Left hindlimb (tissue), 1 donor: ENCODE results near the gene GULP1.
"Not testable (repeated sequence)": the region's sequence is repeated elsewhere in the genome, so short reads cannot be mapped to it uniquely, and the experiment has no call there.

Experiments used
- DNase-seq: peaks from one replicate; pipeline ENCODE4 v3.0.0-alpha.2; 2018

The GULP1 gene

GRCh38 chr2:188291617-188292347 lies at the start of gene GULP1:
TSS of gene GULP1 (plus strand) at chr2:188291874. CDS start at chr2:188477703, 185,829 bp downstream.
- DNase-seq, result peak; percentile 88

DNA sequence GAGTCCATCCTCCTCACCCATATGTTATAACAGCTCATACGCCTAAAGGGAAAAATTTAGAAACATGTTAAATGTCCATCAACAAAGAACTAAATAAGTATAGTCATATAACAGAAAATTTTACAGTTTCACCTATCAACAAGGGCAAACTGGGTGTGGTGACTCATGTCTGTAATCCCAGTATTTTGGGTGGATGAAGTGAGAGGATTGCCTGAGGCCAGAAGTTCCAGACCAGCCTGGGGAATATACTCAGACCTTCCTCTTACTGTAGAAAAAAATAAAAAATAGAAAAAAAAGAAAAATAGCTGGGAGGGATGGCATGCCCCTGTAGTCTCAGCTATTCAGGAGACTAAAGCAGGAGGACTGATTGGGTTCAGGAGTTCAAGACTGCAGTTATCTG lies 48.3 kb upstream of the GULP1 start:
- DNase-seq, result no peak

DNA sequence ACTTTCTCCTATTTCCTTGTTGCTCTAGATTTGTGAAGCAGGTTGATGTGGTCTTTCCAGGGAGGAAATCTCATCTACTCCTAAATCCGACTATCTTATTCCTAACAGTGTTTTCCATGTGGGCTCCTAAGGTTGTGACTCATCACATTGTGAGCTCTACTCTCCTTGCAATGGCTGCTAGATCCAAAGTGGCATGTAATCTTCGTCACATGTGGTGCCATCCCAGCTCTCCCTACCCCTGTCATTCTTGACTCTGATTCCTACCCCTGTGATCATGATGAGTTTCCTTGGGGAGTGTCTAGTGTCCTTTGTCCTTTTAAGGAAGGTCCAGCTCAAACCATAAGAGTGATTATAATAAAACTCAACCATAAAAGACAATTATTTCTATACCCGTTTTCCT lies 47.3 kb upstream of the GULP1 start:
- DNase-seq, result no peak

GRCh38 chr2:188245230-188245629 lies 46.4 kb upstream of the GULP1 start:
- no peak for DNase-seq

GRCh38 chr2:188248513-188248912 lies 43.2 kb upstream of the GULP1 start:
- DNase-seq, result no peak

GRCh38 chr2:188251034-188251433 lies 40.6 kb upstream of the GULP1 start:
- DNase-seq, result no peak

DNA sequence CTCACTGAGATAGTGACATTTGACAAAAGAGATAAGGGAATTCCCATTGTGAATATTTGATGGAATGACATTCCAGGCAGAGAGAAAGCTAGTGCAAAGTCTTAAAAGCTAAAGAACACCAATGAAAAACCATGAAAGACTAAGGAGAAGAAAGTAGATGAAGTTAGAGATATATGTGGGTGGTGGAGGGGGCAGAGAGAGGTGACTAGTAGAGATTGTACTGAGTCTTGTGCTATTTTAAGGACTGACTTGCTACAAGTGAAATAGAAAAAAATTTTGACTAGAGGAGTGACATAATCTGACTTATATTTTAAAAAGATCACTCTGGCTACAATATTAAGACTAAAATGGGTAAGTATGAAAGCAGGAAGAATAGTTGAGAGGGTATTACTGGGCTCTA lies 35.3 kb upstream of the GULP1 start:
- DNase-seq, result no peak

GRCh38 chr2:188265315-188265714 lies 26.4 kb upstream of the GULP1 start:
- DNase-seq, result no peak

DNA sequence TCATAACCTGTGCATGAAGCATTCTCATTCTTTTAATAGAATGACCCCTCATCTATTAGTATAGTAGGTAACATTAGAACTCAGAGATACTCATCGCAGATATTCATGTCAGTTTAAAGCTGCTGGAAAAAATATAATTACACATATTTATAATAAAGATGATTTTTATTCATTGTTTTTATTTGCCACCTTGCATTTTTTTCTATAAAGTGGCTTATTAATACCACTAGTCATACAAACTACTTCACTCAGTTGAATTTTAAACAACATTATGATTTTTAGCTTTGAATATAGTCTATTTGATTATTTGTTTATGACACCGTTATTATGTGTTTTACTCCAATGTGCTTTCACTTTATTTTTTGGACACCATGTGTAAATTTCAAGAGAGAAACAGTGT lies 23.9 kb upstream of the GULP1 start:
- no peak for DNase-seq

- DNase-seq, result no peak
These were observed 22.7 kb upstream of the GULP1 start for GRCh38 chr2:188269004-188269403.

- DNase-seq, result no peak
These were observed 19.6 kb upstream of the GULP1 start for GRCh38 chr2:188272121-188272520.

- DNase-seq, result no peak
These were observed 17.4 kb upstream of the GULP1 start for GRCh38 chr2:188274274-188274673.

DNA sequence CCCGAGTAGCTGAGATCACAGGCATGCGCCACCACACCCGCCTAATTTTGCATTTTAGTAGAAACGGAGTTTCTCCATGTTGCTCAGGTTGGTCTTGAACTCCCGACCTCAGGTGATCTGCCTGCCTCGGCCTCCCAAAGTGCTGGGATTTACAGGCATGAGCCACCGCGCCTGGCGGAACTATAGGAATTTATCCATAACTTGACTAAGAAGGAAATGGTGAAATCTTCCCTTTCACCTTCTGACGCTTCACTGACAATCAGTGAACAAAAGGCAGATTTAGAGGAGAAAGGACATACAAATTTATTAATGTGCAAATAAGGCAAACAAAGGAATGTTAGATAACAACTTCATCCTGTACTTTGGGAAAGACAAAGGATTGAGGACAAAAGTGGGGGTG lies 15.4 kb upstream of the GULP1 start:
- no peak for DNase-seq

- DNase-seq, result no peak
These were observed 13.9 kb upstream of the GULP1 start for GRCh38 chr2:188277786-188278185.

DNA sequence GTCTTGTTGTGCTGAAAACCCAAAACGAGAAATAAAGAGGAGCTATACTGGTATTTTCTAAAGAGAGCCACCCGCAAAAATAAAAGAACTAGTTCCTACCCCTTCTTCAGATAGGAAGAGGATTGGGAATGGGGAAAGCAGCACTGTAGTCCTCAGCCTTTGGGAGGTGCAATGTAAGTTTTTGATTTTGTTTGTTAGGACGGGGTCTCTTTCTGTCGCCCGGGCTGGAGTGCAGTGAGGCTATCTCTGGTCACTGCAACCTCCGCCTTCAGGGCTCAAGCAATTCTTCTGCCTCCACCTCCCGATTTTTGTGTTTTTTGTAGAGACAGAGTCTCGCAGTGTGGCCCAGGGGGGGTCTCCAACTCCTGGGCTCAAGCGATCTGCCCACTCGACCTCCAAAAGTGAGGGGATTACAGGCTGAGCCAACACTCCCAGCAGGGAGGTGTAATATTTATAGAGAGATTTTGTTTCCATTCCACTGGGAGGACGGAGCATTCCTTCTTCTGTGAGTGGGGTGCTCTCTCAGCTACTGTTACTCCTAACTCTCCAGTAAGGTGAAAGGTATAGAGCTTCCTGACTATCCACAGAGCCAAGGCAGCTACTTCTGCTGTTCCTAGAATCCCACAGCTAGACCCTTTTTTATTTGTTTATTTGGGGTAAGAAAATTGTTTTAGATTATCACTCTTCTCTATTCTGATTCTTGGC lies 13.1 kb upstream of the GULP1 start:
- no peak for DNase-seq

DNA sequence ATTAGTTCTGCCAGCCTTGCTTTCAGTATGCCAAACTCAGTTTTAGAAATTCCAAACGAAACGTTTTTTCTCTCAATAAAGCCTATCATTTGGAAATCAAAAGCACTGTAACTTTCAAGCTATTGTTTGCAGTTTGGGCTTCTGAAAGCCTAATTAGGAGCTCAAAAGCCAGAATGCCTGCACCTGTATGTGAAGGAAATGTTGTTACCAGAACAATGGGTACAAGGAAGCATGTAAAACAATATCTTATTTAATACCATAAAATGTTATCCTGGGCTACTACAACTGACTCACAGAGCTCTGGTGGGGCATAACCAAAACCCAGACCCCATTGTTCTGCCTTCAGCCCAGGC lies 12.6 kb upstream of the GULP1 start:
- no peak for DNase-seq

DNA sequence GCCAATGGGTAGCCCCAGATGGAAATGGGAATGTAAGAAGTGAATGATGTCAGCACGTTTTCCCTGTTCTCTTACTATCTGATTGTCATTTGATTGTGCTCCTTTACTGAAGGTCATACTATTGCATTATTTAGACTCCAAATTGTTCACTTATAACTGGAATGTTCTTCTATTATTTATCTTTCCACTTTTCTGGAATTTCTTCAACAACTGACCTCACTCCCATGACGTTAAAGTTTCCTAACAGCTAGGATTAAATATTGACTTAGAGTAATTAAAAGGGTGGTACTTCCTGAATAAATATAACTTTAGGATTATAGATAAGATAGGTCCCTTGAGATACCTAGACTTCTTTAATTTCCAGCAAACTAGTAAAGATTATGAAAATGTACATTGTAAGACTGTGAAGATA lies 10.9 kb upstream of the GULP1 start:
- no peak for DNase-seq

GRCh38 chr2:188282907-188283306 lies 8.8 kb upstream of the GULP1 start:
- DNase-seq, result no peak

GRCh38 chr2:188284251-188284650 lies 7.4 kb upstream of the GULP1 start:
- not testable (repeated sequence) for DNase-seq

GRCh38 chr2:188285049-188285448 lies 6.6 kb upstream of the GULP1 start:
- no peak for DNase-seq

DNA sequence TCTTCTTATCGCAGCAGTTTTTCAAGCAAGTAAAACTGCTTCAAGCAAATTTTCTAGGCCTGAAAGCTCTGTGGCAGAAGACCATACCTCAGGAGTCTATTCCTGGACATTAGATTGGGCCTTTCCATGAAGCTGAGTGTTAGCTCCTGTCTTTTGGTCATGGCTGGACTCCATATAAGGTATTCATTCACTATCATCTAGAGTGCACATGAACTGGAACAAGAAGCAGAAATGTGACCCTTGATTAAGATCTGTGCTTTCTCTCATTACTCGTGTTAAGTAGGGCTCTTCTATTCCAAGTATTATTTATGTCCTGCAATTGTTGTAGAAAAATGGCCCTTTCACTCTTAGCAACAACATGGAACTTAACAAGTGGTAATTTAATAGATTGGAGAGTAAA lies 5.9 kb upstream of the GULP1 start:
- DNase-seq, result no peak

DNA sequence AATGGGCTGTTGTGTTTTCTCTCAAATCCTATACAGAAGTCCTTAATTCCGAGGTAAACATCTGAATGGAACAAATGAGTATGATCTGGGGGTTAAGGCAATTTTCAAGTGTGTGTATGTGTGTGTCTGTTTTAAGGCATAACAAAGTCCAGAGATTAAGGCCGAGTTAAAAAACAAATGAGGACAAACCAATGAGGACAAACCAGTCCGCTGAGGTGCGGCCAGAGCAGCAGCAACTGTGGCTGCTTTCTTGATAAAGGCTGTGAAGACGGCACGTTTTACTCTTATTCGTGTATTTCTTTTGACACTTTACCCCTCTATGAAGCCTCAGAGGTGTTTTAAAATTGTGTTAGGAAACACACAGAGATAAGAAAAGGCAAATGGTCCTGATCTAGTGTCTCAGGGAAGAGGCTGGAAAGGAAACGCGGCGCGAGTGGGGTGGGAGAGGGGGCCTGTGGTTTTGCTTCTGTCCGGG lies 495 bp upstream of the GULP1 start:
- no peak for DNase-seq

DNA sequence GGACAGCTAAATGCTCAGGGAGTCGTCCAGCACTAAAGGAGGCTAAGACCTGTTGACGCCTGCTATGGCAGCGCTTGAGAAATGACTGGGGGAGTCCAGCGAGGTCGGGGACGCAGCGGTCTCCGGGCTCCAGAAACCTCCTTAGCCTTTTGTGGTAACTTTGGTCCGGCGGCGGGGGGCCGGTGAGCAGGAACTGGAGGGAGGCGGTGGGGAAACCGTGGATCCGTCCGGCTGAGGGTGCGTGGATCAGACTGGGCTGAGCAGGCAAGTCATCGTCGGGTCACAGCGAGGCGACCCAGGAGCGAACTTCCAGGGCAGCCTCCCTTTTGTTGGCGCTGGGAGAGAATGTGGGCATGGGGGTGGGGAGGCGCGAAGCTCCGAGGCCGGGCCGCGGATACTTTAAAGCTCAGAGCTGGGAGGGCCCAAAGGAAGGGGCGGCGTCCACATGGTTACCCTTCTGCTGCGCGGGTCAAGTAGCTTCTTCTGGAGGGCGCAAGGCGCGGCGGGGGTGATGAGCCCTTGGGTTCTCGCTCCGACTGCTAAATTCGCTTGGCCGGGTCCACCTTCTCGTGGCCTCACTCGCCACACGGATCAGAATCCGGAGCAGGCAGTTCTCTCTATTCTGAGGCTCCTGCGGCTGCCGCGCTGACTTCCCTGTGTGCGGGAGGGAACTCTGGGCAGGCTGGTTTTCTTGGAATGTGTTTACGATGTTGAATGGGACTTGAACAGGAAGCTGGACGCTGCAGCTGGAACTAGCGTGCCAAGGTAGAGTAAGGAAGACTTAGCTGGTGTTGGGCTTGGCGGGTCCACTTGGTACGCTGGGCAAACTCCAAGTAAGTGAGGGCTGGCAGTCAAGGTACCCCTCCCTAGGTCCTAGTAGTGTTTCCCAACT lies 920 bp downstream of the GULP1 start:
- peak; percentile 89 for DNase-seq
